ENCODE measurements around the gene TIMELESS.
"Not testable (repeated sequence)": the region's sequence is repeated elsewhere in the genome, so short reads cannot be mapped to it uniquely, and the experiment has no call there.

TIMELESS gene, protein sequence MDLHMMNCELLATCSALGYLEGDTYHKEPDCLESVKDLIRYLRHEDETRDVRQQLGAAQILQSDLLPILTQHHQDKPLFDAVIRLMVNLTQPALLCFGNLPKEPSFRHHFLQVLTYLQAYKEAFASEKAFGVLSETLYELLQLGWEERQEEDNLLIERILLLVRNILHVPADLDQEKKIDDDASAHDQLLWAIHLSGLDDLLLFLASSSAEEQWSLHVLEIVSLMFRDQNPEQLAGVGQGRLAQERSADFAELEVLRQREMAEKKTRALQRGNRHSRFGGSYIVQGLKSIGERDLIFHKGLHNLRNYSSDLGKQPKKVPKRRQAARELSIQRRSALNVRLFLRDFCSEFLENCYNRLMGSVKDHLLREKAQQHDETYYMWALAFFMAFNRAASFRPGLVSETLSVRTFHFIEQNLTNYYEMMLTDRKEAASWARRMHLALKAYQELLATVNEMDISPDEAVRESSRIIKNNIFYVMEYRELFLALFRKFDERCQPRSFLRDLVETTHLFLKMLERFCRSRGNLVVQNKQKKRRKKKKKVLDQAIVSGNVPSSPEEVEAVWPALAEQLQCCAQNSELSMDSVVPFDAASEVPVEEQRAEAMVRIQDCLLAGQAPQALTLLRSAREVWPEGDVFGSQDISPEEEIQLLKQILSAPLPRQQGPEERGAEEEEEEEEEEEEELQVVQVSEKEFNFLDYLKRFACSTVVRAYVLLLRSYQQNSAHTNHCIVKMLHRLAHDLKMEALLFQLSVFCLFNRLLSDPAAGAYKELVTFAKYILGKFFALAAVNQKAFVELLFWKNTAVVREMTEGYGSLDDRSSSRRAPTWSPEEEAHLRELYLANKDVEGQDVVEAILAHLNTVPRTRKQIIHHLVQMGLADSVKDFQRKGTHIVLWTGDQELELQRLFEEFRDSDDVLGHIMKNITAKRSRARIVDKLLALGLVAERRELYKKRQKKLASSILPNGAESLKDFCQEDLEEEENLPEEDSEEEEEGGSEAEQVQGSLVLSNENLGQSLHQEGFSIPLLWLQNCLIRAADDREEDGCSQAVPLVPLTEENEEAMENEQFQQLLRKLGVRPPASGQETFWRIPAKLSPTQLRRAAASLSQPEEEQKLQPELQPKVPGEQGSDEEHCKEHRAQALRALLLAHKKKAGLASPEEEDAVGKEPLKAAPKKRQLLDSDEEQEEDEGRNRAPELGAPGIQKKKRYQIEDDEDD

DNA sequence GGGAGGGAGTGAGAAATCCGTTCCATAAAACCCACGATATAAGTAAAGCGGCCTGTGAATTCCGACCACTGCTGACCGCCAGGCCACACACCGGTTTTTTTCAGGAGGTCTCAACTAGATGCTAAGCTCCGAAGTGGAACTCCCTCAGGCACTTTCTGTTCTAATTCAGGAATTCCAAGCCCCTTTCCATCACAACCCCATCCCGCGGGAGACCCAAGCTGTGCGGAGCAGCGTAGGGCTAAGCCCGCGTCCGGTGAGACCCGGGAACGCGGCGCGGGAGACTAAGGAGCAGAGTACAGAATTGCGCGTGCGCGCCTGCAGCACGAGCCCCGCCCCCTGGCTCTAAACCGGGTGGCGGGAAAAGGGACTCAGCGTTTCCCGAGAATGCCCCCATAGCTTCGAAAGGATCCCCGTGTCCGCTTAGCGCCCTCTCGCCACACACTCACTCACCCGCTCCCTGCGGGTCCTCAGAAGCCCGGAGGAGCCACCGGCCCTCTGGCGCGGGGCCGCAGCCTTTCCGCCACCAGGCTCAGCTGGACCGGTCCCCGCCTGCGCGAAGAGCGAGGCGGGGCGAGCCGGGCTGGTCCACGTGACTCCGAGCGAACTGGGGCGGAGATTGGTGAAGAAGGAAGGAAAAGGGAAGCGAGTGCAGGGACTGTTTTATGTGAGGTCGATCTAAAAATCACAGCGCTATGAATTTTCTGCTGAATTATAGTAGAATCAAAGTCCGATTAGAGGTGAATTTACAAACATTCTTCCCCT is at the start of gene TIMELESS:
Gene TIMELESS (minus strand): TSS at position 567 of the 762 bp plus-strand sequence. CDS start 15,256 bp downstream, outside the sequence.
- peak within 1 kb of the TSS; percentile 89 for H3K9ac ChIP-seq (ENCODE audit: insufficient read length)
- no peak for DNase-seq (ENCODE audit: low read depth, low spot score)
- peak within 1 kb of the TSS; percentile 89 for H3K4me3 ChIP-seq
- H3K27ac ChIP-seq, result peak within 1 kb of the TSS; percentile 90
- H3K36me3 ChIP-seq (ENCODE audit: insufficient read depth, low read length), result peaks cover 10% of the 10 kb centered on the region
- no peaks in the 10 kb centered on the region for H3K9me3 ChIP-seq (ENCODE audit: low read depth, low read length)
- peak; percentile 95 for TF ChIP-seq POLR2AphosphoS5 (IDR thresholded peaks at IDR 0.05; ENCODE audit: borderline replicate concordance, low read depth, low read length)
- no peak for TF ChIP-seq FOXP2 (optimal IDR thresholded peaks at IDR 0.05; ENCODE audit: control extremely low read depth, extremely low read length, insufficient read depth)

DNA sequence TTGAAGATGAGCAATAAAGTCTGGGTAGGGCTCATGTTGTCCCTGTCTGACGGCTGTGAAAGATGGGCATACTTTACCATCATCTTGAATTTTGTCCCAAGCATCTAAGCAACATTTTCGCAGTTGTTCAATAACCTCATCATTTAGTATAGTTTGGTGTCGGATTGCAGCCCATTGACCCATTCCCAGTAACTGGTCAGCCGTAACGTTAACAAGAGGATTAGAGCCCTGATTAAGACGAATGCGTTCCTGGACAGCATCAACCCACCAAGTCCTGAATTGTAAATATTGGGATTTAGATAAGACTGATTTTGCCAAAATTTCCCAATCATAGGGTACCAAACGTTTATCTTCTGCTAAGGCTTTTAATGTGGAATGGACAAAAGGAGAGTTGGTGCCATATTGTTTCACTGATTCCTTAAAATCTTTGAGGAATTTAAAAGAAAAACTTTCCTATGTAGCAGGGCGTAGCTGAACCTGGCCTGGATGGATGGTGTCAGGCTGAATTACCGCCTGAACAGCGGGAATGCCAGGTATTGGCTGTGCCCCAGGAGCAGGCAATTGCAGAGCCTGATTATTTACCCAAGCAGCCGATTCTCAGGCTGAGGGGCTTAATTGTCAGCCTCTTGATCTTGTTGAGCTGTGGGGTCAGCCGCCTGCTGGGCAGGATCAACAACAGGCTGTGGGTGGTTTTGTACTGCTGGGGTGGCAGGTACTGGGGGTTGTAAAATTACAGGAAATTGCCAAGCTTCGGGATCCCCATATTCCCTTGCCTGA is 49.1 kb upstream of the TIMELESS start:
- H3K4me3 ChIP-seq; H3K27ac ChIP-seq; DNase-seq (ENCODE audit: low read depth, low spot score); H3K9me3 ChIP-seq (ENCODE audit: low read depth, low read length); H3K9ac ChIP-seq (ENCODE audit: insufficient read length); H3K36me3 ChIP-seq (ENCODE audit: insufficient read depth, low read length): not testable (repeated sequence)

DNA sequence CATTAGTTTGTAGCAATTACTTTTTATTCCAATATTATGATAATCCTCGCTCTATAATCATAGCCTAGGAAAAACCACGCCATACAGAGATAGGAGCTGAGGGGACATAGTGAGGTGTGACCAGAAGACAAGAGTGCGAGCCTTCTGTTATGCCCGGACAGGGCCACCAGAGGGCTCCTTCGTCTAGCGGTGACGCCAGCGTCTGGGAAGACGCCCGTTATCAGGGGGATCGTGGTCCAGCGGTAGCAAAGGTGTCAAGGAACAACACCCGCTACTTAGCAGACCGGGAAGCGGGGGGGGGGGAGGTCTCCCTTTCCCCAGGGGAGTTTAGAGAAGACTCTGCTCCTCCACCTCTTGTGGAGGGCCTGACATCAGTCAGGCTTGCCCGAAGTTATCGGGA is 47.5 kb upstream of the TIMELESS start:
- not testable (repeated sequence) for H3K9me3 ChIP-seq (ENCODE audit: low read depth, low read length); DNase-seq (ENCODE audit: low read depth, low spot score); H3K4me3 ChIP-seq; H3K36me3 ChIP-seq (ENCODE audit: insufficient read depth, low read length); H3K27ac ChIP-seq; H3K9ac ChIP-seq (ENCODE audit: insufficient read length)

DNA sequence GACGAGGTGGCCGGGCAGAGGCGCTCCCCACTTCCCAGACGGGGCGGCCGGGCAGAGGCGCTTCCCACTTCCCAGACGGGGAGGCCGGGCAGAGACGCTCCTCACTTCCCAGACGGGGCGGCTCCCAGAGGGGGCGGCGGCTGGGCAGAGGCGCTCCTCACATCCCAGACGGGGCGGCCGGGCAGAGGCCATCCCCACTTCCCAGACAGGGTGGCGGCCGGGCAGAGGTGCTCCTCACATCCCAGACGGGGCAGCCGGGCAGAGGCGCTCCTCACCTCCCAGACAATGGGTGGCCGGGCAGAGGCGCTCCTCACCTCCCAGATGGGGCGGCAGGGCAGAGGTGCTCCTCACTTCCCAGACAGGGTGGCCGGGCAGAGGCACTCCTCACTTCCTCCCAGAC is 45.3 kb upstream of the TIMELESS start:
- not testable (repeated sequence) for H3K9me3 ChIP-seq (ENCODE audit: low read depth, low read length); H3K4me3 ChIP-seq; H3K36me3 ChIP-seq (ENCODE audit: insufficient read depth, low read length); H3K9ac ChIP-seq (ENCODE audit: insufficient read length); H3K27ac ChIP-seq; DNase-seq (ENCODE audit: low read depth, low spot score)

DNA sequence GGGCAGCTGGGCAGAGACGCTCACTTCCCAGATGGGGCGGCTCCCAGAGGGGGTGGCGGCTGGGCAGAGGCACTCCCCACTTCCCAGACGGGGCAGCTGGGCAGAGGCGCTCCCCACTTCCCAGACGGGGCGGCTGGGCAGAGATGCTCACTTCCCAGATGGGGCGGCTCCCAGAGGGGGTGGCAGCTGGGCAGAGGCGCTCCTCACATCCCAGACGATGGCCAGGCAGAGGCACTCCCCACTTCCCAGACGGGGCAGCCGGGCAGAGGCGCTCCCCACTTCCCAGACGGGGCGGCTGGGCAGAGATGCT is 44.8 kb upstream of the TIMELESS start:
- not testable (repeated sequence) for H3K27ac ChIP-seq; H3K9me3 ChIP-seq (ENCODE audit: low read depth, low read length); H3K4me3 ChIP-seq; DNase-seq (ENCODE audit: low read depth, low spot score); H3K9ac ChIP-seq (ENCODE audit: insufficient read length); H3K36me3 ChIP-seq (ENCODE audit: insufficient read depth, low read length)

DNA sequence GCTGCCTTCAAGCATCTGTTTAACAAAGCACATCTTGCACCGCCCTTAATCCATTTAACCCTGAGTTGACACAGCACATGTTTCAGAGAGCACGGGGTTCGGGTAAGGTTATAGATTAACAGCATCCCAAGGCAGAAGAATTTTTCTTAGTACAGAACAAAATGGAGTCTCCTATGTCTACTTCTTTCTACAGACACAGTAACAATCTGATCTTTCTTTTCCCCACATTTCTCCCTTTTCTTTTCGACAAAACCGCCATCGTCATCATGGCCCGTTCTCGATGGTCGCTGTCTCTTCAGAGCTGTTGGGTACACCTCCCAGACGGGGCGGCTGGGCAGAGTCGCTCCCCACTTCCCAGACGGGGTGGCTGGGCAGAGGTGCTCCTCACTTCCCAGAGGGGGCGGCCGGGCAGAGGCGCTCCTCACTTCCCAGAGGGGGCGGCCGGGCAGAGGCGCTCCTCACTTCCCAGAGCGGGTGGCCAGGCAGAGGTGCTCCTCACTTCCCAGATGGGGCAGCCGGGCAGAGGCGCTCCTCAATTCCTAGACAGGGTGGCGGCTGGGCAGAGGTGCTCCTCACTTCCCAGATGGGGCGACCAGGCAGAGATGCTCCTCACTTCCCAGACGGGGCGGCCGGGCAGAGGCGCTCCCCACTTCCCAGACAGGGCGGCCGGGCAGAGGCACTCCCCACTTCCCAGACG is 44.3 kb upstream of the TIMELESS start:
- H3K9me3 ChIP-seq (ENCODE audit: low read depth, low read length); H3K4me3 ChIP-seq; H3K27ac ChIP-seq; H3K36me3 ChIP-seq (ENCODE audit: insufficient read depth, low read length); H3K9ac ChIP-seq (ENCODE audit: insufficient read length); DNase-seq (ENCODE audit: low read depth, low spot score): not testable (repeated sequence)

DNA sequence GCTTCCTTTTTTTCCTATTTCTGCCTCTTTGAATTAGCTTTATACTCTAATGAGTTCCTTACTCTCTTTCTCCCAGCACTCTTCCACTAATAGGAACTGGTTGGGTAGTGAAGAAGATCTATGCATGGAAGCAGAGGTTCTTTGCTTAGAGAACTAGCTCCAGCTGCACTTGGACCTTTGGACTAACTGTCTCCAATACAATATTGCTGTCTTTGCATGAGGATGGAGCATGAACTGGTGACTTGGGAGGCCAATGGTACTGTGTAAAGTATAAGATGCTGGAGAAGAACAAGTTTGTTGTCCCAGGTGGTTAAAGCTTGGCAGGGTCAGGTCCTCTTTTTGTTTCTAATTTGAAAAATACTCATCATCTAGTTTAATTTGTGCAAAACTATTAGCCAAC is 41.1 kb upstream of the TIMELESS start:
- no peaks in the 10 kb centered on the region for H3K9me3 ChIP-seq (ENCODE audit: low read depth, low read length)
- no peak overlapping the region for H3K4me3 ChIP-seq
- TF ChIP-seq FOXP2 (optimal IDR thresholded peaks at IDR 0.05; ENCODE audit: control extremely low read depth, extremely low read length, insufficient read depth), result no peak
- no peaks in the 10 kb centered on the region for H3K36me3 ChIP-seq (ENCODE audit: insufficient read depth, low read length)
- no peak overlapping the region for H3K9ac ChIP-seq (ENCODE audit: insufficient read length)
- no peak overlapping the region for H3K27ac ChIP-seq
- no peak for DNase-seq (ENCODE audit: low read depth, low spot score)
